Measurements from ENCODE around the gene DNLZ. TPM values are rescaled to one million over a fixed set of nuclear protein-coding genes. Genes with fewer than 3 reads are reported as not detected.

The DNLZ gene
- total and polyA plus RNA-seq, 4 donors = 2.0 to 7.1 (median 4.5) TPM

GRCh38 chr9:136378170-136379002 lies 14.8 kb upstream of the DNLZ start:
- 66% methylated on average over 28 of the region's 28 CpGs for WGBS
- peak; percentile 52 for DNase-seq (ENCODE audit: low spot score)
- TF ChIP-seq HNF4A (conservative IDR thresholded peaks at IDR 0.05) (peak; percentile 49 to 53), SP1 (IDR thresholded peaks at IDR 0.05) (peak; percentile 40), JUND (IDR thresholded peaks at IDR 0.05) (no peak)
- TF ChIP-seq, protein P1, sequence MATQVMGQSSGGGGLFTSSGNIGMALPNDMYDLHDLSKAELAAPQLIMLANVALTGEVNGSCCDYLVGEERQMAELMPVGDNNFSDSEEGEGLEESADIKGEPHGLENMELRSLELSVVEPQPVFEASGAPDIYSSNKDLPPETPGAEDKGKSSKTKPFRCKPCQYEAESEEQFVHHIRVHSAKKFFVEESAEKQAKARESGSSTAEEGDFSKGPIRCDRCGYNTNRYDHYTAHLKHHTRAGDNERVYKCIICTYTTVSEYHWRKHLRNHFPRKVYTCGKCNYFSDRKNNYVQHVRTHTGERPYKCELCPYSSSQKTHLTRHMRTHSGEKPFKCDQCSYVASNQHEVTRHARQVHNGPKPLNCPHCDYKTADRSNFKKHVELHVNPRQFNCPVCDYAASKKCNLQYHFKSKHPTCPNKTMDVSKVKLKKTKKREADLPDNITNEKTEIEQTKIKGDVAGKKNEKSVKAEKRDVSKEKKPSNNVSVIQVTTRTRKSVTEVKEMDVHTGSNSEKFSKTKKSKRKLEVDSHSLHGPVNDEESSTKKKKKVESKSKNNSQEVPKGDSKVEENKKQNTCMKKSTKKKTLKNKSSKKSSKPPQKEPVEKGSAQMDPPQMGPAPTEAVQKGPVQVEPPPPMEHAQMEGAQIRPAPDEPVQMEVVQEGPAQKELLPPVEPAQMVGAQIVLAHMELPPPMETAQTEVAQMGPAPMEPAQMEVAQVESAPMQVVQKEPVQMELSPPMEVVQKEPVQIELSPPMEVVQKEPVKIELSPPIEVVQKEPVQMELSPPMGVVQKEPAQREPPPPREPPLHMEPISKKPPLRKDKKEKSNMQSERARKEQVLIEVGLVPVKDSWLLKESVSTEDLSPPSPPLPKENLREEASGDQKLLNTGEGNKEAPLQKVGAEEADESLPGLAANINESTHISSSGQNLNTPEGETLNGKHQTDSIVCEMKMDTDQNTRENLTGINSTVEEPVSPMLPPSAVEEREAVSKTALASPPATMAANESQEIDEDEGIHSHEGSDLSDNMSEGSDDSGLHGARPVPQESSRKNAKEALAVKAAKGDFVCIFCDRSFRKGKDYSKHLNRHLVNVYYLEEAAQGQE (IDR thresholded peaks at IDR 0.05) = no peak

GRCh38 chr9:136377341-136378169 lies 14.0 kb upstream of the DNLZ start:
- no peaks in the 10 kb centered on the region for H3K9me3 ChIP-seq (ENCODE audit: control insufficient read depth in 4 of 4, low read length in 3 of 4)
- H3K27me3 ChIP-seq (ENCODE audit: control insufficient read depth in 4 of 4, insufficient read depth in 4 of 4, low read length in 3 of 4) = no peaks in the 10 kb centered on the region
- H3K27ac ChIP-seq (ENCODE audit: low read depth in 1 of 2, low read length in 2 of 2) = no peak overlapping the region
- TF ChIP-seq EGR1 (IDR thresholded peaks at IDR 0.05; ENCODE audit: low read depth in 2 of 2) (no peak), FOXA1 (IDR thresholded peaks at IDR 0.05) (no peak), FOXA2 (IDR thresholded peaks at IDR 0.05) (no peak), RAD21 (IDR thresholded peaks at IDR 0.05) (no peak), YY1 (IDR thresholded peaks at IDR 0.05) (no peak), TAF1 (conservative IDR thresholded peaks at IDR 0.05) (no peak), HNF4A (conservative IDR thresholded peaks at IDR 0.05) (no peak), CTCF (IDR thresholded peaks at IDR 0.05; ENCODE audit: low read depth, low read length, missing input control) (no peak), JUND (IDR thresholded peaks at IDR 0.05) (no peak), RXRA (IDR thresholded peaks at IDR 0.05) (no peak), SP1 (IDR thresholded peaks at IDR 0.05) (no peak), NR2F2 (IDR thresholded peaks at IDR 0.05) (no peak), HNF4G (IDR thresholded peaks at IDR 0.05) (no peak), ZBTB33 (IDR thresholded peaks at IDR 0.05) (no peak), GABPA (IDR thresholded peaks at IDR 0.05 in 1 of 2, conservative IDR thresholded peaks at IDR 0.05 in 1 of 2) (no peak), MAX (IDR thresholded peaks at IDR 0.05) (no peak)
- TF ChIP-seq, protein P2, sequence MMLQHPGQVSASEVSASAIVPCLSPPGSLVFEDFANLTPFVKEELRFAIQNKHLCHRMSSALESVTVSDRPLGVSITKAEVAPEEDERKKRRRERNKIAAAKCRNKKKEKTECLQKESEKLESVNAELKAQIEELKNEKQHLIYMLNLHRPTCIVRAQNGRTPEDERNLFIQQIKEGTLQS (IDR thresholded peaks at IDR 0.05) = no peak
- TF ChIP-seq, protein P1 (IDR thresholded peaks at IDR 0.05) = no peak
- no peak overlapping the region for H3K4me3 ChIP-seq (ENCODE audit: low read depth in 1 of 3, low read length in 3 of 3)
- peaks cover 0 to 18% (median 8%) of the 10 kb centered on the region in 4 donors for H3K4me1 ChIP-seq (ENCODE audit: control insufficient read depth in 4 of 4, insufficient read depth in 4 of 4, low read length in 3 of 4)
- H3K9ac ChIP-seq (ENCODE audit: low read depth in 1 of 2, low read length in 2 of 2) = no peak overlapping the region
- no peak for DNase-seq (ENCODE audit: low spot score)
- peaks cover 0 to 32% (median 12%) of the 10 kb centered on the region in 4 donors for H3K36me3 ChIP-seq (ENCODE audit: control insufficient read depth in 4 of 4, insufficient read depth in 3 of 4, low read depth in 1 of 4, low read length in 3 of 4)
- WGBS = 92% methylated on average over 32 of the region's 32 CpGs

More at GRCh38 chr9:136378170-136379002, 14.8 kb upstream of the DNLZ start:
- Histone ChIP-seq H3K4me3 (ENCODE audit: low read depth in 1 of 3, low read length in 3 of 3) (no peak overlapping the region), H3K4me1 (ENCODE audit: control insufficient read depth in 4 of 4, insufficient read depth in 4 of 4, low read length in 3 of 4) (peaks cover 0 to 16% (median 4%) of the 10 kb centered on the region in 4 donors), H3K36me3 (ENCODE audit: control insufficient read depth in 4 of 4, insufficient read depth in 3 of 4, low read depth in 1 of 4, low read length in 3 of 4) (peaks cover 2 to 40% (median 14%) of the 10 kb centered on the region in 4 donors), H3K27me3 (ENCODE audit: control insufficient read depth in 4 of 4, insufficient read depth in 4 of 4, low read length in 3 of 4) (no peaks in the 10 kb centered on the region), H3K9me3 (ENCODE audit: control insufficient read depth in 4 of 4, low read length in 3 of 4) (no peaks in the 10 kb centered on the region), H3K27ac (ENCODE audit: low read depth in 1 of 2, low read length in 2 of 2) (no peak overlapping the region), H3K9ac (ENCODE audit: low read depth in 1 of 2, low read length in 2 of 2) (no peak overlapping the region)
